GM23338 (cell line): ENCODE results near the gene KIF17.

ENCODE experiments used
- EZH2 ChIP-seq: fragments of 200-600 bp; sonication (generic); IDR thresholded peaks from one replicate; pipeline ENCODE4 v1.8.0; 2017; ENCODE audit warnings: antibody characterized with exemption, mild to moderate bottlenecking, low read depth; ENCODE audit not compliant: unreplicated experiment
- TF ChIP-seq, protein P1 (sequence below), 2 experiments: fragments of 200-600 bp in 1 of 2; sonication (generic) in 1 of 2; conservative IDR thresholded peaks; 2 replicates each; pipeline versions ENCODE4 v1.5.1 to v1.6.1; 2016 to 2017; ENCODE audit warnings: antibody characterized with exemption in 2 of 2, low read depth in 2 of 2, mild to moderate bottlenecking in 2 of 2, moderate library complexity in 1 of 2
- TF ChIP-seq, protein P2 (sequence below): IDR thresholded peaks from one replicate; pipeline ENCODE4 v1.6.1; 2018; ENCODE audit warnings: antibody characterized with exemption; ENCODE audit not compliant: unreplicated experiment

DNA sequence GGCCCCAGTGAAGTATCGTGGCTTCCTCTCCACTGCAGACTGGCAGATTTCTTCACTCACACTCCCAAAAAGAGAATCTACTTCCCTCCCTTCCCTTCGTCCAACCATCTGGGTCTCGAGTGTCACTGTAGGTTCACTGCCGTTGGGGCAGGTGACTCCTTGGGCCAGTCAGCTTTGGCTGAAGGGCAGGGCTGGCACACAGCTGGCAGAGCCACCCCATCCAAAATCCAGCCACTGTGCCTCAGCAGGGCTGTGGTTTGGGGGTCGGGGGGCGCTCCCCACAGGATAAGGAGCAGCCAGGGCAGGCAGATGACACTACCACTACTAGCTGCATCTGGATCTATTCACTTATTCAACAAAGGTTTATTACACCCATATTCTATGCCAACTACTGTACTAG lies 74.7 kb downstream of the KIF17 start:
- TF ChIP-seq, protein P1, sequence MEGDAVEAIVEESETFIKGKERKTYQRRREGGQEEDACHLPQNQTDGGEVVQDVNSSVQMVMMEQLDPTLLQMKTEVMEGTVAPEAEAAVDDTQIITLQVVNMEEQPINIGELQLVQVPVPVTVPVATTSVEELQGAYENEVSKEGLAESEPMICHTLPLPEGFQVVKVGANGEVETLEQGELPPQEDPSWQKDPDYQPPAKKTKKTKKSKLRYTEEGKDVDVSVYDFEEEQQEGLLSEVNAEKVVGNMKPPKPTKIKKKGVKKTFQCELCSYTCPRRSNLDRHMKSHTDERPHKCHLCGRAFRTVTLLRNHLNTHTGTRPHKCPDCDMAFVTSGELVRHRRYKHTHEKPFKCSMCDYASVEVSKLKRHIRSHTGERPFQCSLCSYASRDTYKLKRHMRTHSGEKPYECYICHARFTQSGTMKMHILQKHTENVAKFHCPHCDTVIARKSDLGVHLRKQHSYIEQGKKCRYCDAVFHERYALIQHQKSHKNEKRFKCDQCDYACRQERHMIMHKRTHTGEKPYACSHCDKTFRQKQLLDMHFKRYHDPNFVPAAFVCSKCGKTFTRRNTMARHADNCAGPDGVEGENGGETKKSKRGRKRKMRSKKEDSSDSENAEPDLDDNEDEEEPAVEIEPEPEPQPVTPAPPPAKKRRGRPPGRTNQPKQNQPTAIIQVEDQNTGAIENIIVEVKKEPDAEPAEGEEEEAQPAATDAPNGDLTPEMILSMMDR (conservative IDR thresholded peaks at IDR 0.05; ENCODE audit: low read depth in 2 of 2): no peak
- TF ChIP-seq, protein P2, sequence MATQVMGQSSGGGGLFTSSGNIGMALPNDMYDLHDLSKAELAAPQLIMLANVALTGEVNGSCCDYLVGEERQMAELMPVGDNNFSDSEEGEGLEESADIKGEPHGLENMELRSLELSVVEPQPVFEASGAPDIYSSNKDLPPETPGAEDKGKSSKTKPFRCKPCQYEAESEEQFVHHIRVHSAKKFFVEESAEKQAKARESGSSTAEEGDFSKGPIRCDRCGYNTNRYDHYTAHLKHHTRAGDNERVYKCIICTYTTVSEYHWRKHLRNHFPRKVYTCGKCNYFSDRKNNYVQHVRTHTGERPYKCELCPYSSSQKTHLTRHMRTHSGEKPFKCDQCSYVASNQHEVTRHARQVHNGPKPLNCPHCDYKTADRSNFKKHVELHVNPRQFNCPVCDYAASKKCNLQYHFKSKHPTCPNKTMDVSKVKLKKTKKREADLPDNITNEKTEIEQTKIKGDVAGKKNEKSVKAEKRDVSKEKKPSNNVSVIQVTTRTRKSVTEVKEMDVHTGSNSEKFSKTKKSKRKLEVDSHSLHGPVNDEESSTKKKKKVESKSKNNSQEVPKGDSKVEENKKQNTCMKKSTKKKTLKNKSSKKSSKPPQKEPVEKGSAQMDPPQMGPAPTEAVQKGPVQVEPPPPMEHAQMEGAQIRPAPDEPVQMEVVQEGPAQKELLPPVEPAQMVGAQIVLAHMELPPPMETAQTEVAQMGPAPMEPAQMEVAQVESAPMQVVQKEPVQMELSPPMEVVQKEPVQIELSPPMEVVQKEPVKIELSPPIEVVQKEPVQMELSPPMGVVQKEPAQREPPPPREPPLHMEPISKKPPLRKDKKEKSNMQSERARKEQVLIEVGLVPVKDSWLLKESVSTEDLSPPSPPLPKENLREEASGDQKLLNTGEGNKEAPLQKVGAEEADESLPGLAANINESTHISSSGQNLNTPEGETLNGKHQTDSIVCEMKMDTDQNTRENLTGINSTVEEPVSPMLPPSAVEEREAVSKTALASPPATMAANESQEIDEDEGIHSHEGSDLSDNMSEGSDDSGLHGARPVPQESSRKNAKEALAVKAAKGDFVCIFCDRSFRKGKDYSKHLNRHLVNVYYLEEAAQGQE: no peak
- TF ChIP-seq EZH2: no peak
